ENCODE results near the gene RBBP5.

Gene RBBP5

DNA sequence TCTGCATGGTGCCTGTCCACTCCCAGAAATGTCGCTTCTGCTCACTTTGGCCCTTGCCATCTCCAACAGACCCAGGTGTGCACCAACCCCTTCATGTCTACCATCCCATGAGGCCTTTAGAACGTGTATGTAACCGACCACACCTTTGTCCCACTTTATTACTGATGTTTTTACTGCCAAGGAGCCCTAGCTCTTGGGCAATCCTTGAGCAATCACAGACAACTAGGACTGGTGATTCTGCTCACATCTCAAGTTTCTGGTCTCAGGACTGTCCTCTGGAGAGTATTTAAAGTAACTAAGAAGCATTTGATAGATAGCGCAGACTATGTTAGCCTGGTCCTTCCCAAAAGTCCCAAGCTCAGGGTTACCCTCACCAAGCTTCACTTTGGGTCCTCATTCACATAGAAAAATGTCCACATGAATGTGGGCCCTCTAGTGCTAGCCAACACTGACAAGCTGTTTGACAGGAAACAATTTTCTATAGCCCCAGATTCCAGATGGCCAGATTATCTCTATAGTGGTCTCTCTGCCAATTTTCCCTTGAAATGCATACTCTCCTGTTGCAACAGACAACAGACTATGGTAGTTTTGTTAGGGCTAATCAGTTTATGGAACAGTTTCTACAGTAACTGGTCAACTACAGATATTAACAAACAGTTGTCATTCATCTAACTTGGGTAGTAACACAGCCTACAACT is 30.6 kb downstream of the RBBP5 start:
- Histone ChIP-seq H2AFZ (ENCODE audit: low read depth, low read length) (no peak overlapping the region), H3K79me2 (ENCODE audit: low read length) (no peaks in the 10 kb centered on the region), H4K20me1 (ENCODE audit: insufficient read depth, low read length) (no peaks in the 10 kb centered on the region), H3K9me3 (ENCODE audit: insufficient read depth, low read length) (no peaks in the 10 kb centered on the region), H3K36me3 (replicated peaks; ENCODE audit: low read depth, low read length) (peaks cover 49% of the 10 kb centered on the region), H3K27me3 (ENCODE audit: low read depth, low read length) (no peaks in the 10 kb centered on the region), H3K4me1 (ENCODE audit: low read length) (no peaks in the 10 kb centered on the region), H3K4me2 (ENCODE audit: low read length) (no peak overlapping the region), H3K4me3 (ENCODE audit: low read length) (no peak overlapping the region), H3K9ac (ENCODE audit: low read length) (no peak overlapping the region), H3K27ac (ENCODE audit: low read length) (no peak overlapping the region)
- no peak for TF ChIP-seq EZH2phosphoT487 (IDR thresholded peaks at IDR 0.05; ENCODE audit: low read depth)
- TF ChIP-seq, protein P1, sequence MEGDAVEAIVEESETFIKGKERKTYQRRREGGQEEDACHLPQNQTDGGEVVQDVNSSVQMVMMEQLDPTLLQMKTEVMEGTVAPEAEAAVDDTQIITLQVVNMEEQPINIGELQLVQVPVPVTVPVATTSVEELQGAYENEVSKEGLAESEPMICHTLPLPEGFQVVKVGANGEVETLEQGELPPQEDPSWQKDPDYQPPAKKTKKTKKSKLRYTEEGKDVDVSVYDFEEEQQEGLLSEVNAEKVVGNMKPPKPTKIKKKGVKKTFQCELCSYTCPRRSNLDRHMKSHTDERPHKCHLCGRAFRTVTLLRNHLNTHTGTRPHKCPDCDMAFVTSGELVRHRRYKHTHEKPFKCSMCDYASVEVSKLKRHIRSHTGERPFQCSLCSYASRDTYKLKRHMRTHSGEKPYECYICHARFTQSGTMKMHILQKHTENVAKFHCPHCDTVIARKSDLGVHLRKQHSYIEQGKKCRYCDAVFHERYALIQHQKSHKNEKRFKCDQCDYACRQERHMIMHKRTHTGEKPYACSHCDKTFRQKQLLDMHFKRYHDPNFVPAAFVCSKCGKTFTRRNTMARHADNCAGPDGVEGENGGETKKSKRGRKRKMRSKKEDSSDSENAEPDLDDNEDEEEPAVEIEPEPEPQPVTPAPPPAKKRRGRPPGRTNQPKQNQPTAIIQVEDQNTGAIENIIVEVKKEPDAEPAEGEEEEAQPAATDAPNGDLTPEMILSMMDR (IDR thresholded peaks at IDR 0.05; ENCODE audit: low read depth, low read length) = no peak

DNA sequence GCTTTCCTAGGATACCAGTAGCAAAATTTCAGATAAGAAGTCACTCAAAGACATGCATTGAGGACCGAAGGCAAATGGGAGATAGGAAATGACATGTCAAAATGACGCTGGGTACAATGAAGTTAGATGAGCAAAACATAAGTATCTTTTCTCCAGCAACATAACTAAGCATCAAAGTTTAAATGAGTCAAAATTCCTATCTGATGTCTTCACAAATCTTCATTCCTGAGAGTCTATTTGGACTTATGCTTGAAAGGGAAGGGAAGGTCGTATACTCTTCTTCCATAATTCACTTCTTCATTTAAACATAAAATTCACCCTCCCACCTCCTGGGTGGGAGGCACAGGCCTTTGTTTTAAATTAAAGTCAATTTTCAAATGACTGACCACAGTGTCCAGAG is 33.4 kb downstream of the RBBP5 start:
- Histone ChIP-seq H2AFZ (ENCODE audit: low read depth, low read length) (no peak overlapping the region), H3K9me3 (ENCODE audit: insufficient read depth, low read length) (no peaks in the 10 kb centered on the region), H3K36me3 (replicated peaks; ENCODE audit: low read depth, low read length) (peaks cover 37% of the 10 kb centered on the region), H3K9ac (ENCODE audit: low read length) (no peak overlapping the region), H3K4me2 (ENCODE audit: low read length) (no peak overlapping the region), H3K79me2 (ENCODE audit: low read length) (no peaks in the 10 kb centered on the region), H3K4me3 (ENCODE audit: low read length) (no peak overlapping the region), H3K4me1 (ENCODE audit: low read length) (no peaks in the 10 kb centered on the region), H4K20me1 (ENCODE audit: insufficient read depth, low read length) (no peaks in the 10 kb centered on the region), H3K27me3 (ENCODE audit: low read depth, low read length) (no peaks in the 10 kb centered on the region), H3K27ac (ENCODE audit: low read length) (no peak overlapping the region)
- TF ChIP-seq, protein P1 (IDR thresholded peaks at IDR 0.05; ENCODE audit: low read depth, low read length) = no peak
- TF ChIP-seq EZH2phosphoT487 (IDR thresholded peaks at IDR 0.05; ENCODE audit: low read depth) = no peak

DNA sequence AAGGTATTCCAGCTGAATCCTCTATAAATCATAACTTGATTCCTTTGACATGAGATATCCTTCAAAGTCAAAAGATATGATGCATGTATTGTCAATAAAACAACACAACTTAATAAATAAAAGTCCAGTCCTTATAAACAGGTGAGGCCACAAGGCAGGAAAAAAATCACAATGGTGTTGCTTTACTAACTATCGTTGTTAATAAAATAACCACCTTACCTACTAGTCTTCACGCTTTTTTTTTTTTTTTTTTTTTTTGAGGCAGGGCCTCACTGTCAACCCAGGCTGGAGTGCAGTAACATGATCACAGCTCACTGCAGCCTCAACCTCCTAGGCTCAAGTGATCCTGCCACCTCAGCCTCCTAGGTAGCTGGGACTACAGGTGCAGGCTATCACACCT is 37.4 kb downstream of the RBBP5 start, which contains the start of gene TMEM81:
TSS of gene TMEM81 (minus strand) at position 101 of the 400 bp plus-strand sequence. CDS start 140 bp downstream, outside the sequence.
- H3K79me2 ChIP-seq (ENCODE audit: low read length) = no peaks in the 10 kb centered on the region
- TF ChIP-seq, protein P1 (IDR thresholded peaks at IDR 0.05; ENCODE audit: low read depth, low read length) = no peak
- no peak for TF ChIP-seq EZH2phosphoT487 (IDR thresholded peaks at IDR 0.05; ENCODE audit: low read depth)
- no peak within 1 kb of the TSS for H3K9ac ChIP-seq (ENCODE audit: low read length)
- H3K4me1 ChIP-seq (ENCODE audit: low read length) = no peaks in the 10 kb centered on the region
- H3K27me3 ChIP-seq (ENCODE audit: low read depth, low read length) = no peaks in the 10 kb centered on the region
- H3K4me3 ChIP-seq (ENCODE audit: low read length) = no peak within 1 kb of the TSS
- no peaks in the 10 kb centered on the region for H4K20me1 ChIP-seq (ENCODE audit: insufficient read depth, low read length)
- no peak within 1 kb of the TSS for H3K27ac ChIP-seq (ENCODE audit: low read length)
- no peaks in the 10 kb centered on the region for H3K9me3 ChIP-seq (ENCODE audit: insufficient read depth, low read length)
- H3K4me2 ChIP-seq (ENCODE audit: low read length) = no peak within 1 kb of the TSS
- no peak within 1 kb of the TSS for H2AFZ ChIP-seq (ENCODE audit: low read depth, low read length)
- H3K36me3 ChIP-seq (replicated peaks; ENCODE audit: low read depth, low read length) = peaks cover 25% of the 10 kb centered on the region

DNA sequence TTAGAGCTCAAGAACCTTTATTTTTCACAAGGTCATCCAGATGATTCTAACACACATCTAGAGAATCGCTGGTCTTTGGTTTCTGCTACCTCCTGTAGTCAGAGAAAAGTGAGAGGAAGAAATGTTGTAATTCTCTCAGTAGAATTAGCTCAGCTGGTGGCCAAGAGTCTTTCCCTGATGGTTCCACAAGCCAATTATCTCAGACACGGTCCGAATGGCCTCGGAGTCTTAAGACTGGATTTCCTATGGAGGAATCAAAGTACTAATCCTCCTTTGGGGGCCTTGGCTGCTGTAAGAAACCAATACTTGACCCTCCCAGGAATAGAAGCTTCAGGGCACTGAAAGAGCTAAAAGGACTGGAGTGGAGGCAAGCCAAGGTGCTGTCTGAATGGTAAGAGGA is 39.3 kb downstream of the RBBP5 start:
- Histone ChIP-seq H2AFZ (ENCODE audit: low read depth, low read length) (no peak overlapping the region), H3K36me3 (replicated peaks; ENCODE audit: low read depth, low read length) (peaks cover 13% of the 10 kb centered on the region), H3K27ac (ENCODE audit: low read length) (no peak overlapping the region), H4K20me1 (ENCODE audit: insufficient read depth, low read length) (no peaks in the 10 kb centered on the region), H3K27me3 (ENCODE audit: low read depth, low read length) (no peaks in the 10 kb centered on the region), H3K4me2 (ENCODE audit: low read length) (no peak overlapping the region), H3K4me3 (ENCODE audit: low read length) (no peak overlapping the region), H3K9ac (ENCODE audit: low read length) (no peak overlapping the region), H3K9me3 (ENCODE audit: insufficient read depth, low read length) (no peaks in the 10 kb centered on the region), H3K79me2 (ENCODE audit: low read length) (no peaks in the 10 kb centered on the region), H3K4me1 (ENCODE audit: low read length) (no peaks in the 10 kb centered on the region)
- TF ChIP-seq, protein P1 (IDR thresholded peaks at IDR 0.05; ENCODE audit: low read depth, low read length) = no peak
- no peak for TF ChIP-seq EZH2phosphoT487 (IDR thresholded peaks at IDR 0.05; ENCODE audit: low read depth)
